ENCODE results near the gene TRIM16. TPM values are rescaled to one million over a fixed set of nuclear protein-coding genes. Genes with fewer than 3 reads are reported as not detected.

Gene TRIM16
- total and polyA plus RNA-seq, 2 of the 4 experiments (the other 2 are of a cell fraction), result 22.3 to 52.5 TPM

- H3K9ac ChIP-seq (ENCODE audit: low read depth, low read length), result no peak overlapping the region
- H2AK9ac ChIP-seq (replicated peaks; ENCODE audit: low read depth, low read length, poor library complexity), result no peak overlapping the region
- no peaks in the 10 kb centered on the region for H3K27me3 ChIP-seq (ENCODE audit: control insufficient read depth, insufficient read depth, low read length)
- no peak overlapping the region for H3K4me3 ChIP-seq (ENCODE audit: insufficient read depth, low read depth, low read length)
- no peak overlapping the region for H3K4ac ChIP-seq (ENCODE audit: low read depth, low read length)
- H4K20me1 ChIP-seq (ENCODE audit: insufficient read depth, low read length), result no peaks in the 10 kb centered on the region
- dilution Hi-C loops (cut with HindIII; ENCODE audit: low sequenced_read_pairs, unreplicated experiment), result no loop called here
- H3K56ac ChIP-seq (ENCODE audit: extremely low read depth, insufficient read depth, low read length), result no peak overlapping the region
- H3K14ac ChIP-seq (replicated peaks; ENCODE audit: low read depth, low read length), result no peak overlapping the region
- no peak overlapping the region for H2BK15ac ChIP-seq (ENCODE audit: low read depth, low read length)
- in situ Hi-C loops (cut with MboI; ENCODE audit: low sequenced_read_pairs), result loop anchor here (25.0 kb wide), 1 partner anchor 401 kb away; the partner anchor contains the start of gene PMP22
- ATAC-seq (ENCODE audit: low read depth) (no peak), DNase-seq (no peak)
- no peak overlapping the region for H2BK20ac ChIP-seq (ENCODE audit: low read depth, low read length)
- peaks cover 3% of the 10 kb centered on the region; the same call in 1 of the 2 replicates for H3K4me1 ChIP-seq (ENCODE audit: control insufficient read depth, insufficient read depth, low read length)
- H2BK5ac ChIP-seq (ENCODE audit: low read depth, low read length, poor library complexity, severe bottlenecking), result no peak overlapping the region
- TF ChIP-seq CEBPB (IDR thresholded peaks at IDR 0.05; ENCODE audit: low read depth, low read length) (no peak), FOS (IDR thresholded peaks at IDR 0.05; ENCODE audit: low read depth, low read length) (no peak), USF2 (IDR thresholded peaks at IDR 0.05; ENCODE audit: low read depth, low read length) (no peak), NFE2L2 (IDR thresholded peaks at IDR 0.05; ENCODE audit: low read depth, low read length) (no peak), ELK1 (IDR thresholded peaks at IDR 0.05; ENCODE audit: borderline replicate concordance, low read depth, low read length) (no peak), MAFK (IDR thresholded peaks at IDR 0.05; ENCODE audit: low read depth, low read length) (no peak), CHD1 (IDR thresholded peaks at IDR 0.05; ENCODE audit: low read depth, low read length) (no peak), RAD21 (IDR thresholded peaks at IDR 0.05; ENCODE audit: low read length) (no peak), RFX5 (IDR thresholded peaks at IDR 0.05; ENCODE audit: low read depth, low read length) (no peak), SMC3 (IDR thresholded peaks at IDR 0.05; ENCODE audit: low read depth, low read length) (no peak)
- ChIA-PET POLR2A (ENCODE audit: unreplicated experiment) (no interaction called here), CTCF (interaction anchor here (0.6 kb wide), 1 partner anchor 11 kb away, joined by 3 read pairs; no protein-coding TSS in a partner anchor)
- no peak overlapping the region for H4K8ac ChIP-seq (ENCODE audit: low read depth in 2 of 2, low read length in 2 of 2)
- no peaks in the 10 kb centered on the region for H3K9me3 ChIP-seq (ENCODE audit: control insufficient read depth, insufficient read depth, low read length)
- H3K79me1 ChIP-seq (ENCODE audit: low read depth in 1 of 2, low read length in 2 of 2), result no peaks in the 10 kb centered on the region
- WGBS, 2 experiments (ENCODE audit: extremely low coverage in 2 of 2, insufficient read length in 1 of 2), result 89% methylated on average over 3 of the region's 6 CpGs; no CpG with 5 or more reads in 1 of the 2 experiments
- H4K91ac ChIP-seq (ENCODE audit: insufficient read depth, low read depth, low read length), result no peak overlapping the region
- no peak overlapping the region for H4K5ac ChIP-seq (ENCODE audit: low read depth, low read length)
- no peak overlapping the region for H3K27ac ChIP-seq (ENCODE audit: insufficient read depth, low read length)
- H2AFZ ChIP-seq (replicated peaks; ENCODE audit: low read length, poor library complexity), result no peak overlapping the region
- no peak overlapping the region for H3K18ac ChIP-seq (ENCODE audit: low read depth, low read length)
- H2AK5ac ChIP-seq (ENCODE audit: low read depth, low read length), result no peak overlapping the region
- intact Hi-C loops (cut with micrococcal nuclease), result no loop called here
- H3K4me2 ChIP-seq (ENCODE audit: low read depth, low read length), result no peak overlapping the region
- no peak overlapping the region for H2BK120ac ChIP-seq (ENCODE audit: low read depth, low read length)
- no TSS peak for BruUV-seq (replicated peaks)
- no peak overlapping the region for H3K23ac ChIP-seq (ENCODE audit: low read depth, low read length)
- peaks cover 4% of the 10 kb centered on the region for H3K36me3 ChIP-seq (ENCODE audit: control insufficient read depth, insufficient read depth, low read length)
- H3K9me1 ChIP-seq (ENCODE audit: insufficient read depth, low read length), result no peaks in the 10 kb centered on the region; the same call in 1 of the 2 replicates
Observed at GRCh38 chr17:15663176-15663575, 20.9 kb downstream of the TRIM16 start.

Data from IMR-90 (cell line).